Measurements from ENCODE around the gene YY1.
"Not testable (repeated sequence)": the region's sequence is repeated elsewhere in the genome, so short reads cannot be mapped to it uniquely, and the experiment has no call there.

The YY1 gene

DNA sequence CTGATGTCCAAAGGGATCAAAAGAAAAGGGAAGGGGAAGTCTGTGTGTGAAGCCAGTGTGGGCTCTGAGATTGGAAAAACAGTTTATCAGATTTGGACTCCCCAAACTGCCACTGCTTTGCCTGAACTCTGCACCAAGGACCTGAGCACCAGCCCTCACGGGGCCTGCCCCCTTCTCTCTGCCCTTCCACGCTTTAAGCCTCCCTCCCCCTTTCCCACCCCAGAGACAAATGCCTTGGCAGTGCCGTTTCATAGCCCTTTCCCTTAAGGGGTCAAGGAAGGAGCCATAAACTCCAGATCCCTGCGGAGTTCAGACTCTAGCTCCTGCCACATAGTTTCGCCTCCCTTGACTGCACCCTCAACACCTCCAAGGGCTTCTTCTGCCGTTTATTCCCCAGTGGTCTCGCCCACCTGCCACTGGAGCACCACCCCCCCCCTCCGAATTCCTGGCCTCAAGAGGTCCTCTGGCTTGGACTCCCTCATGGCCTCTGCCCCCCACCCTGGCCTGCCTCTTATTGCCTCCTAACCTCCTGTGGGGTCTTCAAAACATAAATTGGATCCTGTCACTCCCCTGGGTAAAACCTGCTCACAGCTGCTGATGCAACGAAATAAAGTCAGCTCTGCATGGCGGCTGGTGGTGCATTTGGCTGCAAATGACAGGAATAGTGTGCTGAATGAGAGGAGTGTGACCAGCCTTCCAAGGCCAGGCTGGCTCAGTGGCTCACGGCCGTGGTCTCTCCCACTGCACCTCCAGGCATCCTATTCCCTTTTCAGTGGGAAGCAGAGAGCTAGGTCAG, 48.5 kb downstream of the YY1 start:
- Histone ChIP-seq H2AK5ac (ENCODE audit: low read length, severe bottlenecking) (no peak overlapping the region), H2BK120ac (ENCODE audit: low read depth, low read length) (no peak overlapping the region), H3K4ac (ENCODE audit: low read depth in 1 of 2, low read length in 2 of 2) (no peak overlapping the region), H2AFZ (ENCODE audit: low read depth, low read length) (no peak overlapping the region), H2BK12ac (ENCODE audit: low read length in 2 of 2) (no peak overlapping the region), H2BK5ac (ENCODE audit: low read depth, low read length, poor library complexity, severe bottlenecking) (no peak overlapping the region), H3K79me1 (replicated peaks; ENCODE audit: low read length, poor library complexity, severe bottlenecking) (peaks cover 42% of the 10 kb centered on the region), H3K14ac (ENCODE audit: low read length in 2 of 2) (no peak overlapping the region), H3K9ac (ENCODE audit: low read length) (no peak overlapping the region), H3K4me1 (ENCODE audit: control insufficient read depth, insufficient read depth, low read depth, low read length) (peaks cover 44% of the 10 kb centered on the region), H2BK15ac (ENCODE audit: low read depth, poor library complexity, severe bottlenecking) (no peak overlapping the region), H4K91ac (ENCODE audit: low read length) (no peak overlapping the region), H3K23ac (ENCODE audit: low read length in 2 of 2) (no peak overlapping the region), H3K27me3 (ENCODE audit: control insufficient read depth in 1 of 2, insufficient read depth in 1 of 2, low read length in 2 of 2) (no peaks in the 10 kb centered on the region), H3K36me3 (ENCODE audit: control insufficient read depth in 1 of 2, insufficient read depth in 2 of 2, low read depth in 1 of 2, low read length in 2 of 2) (peaks cover 16 to 39% of the 10 kb centered on the region in 2 experiments), H3K27ac (ENCODE audit: low read length, poor library complexity, severe bottlenecking) (no peak overlapping the region), H3K9me3 (ENCODE audit: control insufficient read depth, low read length) (no peaks in the 10 kb centered on the region), H4K8ac (ENCODE audit: low read length) (no peak overlapping the region), H3K4me3 (ENCODE audit: insufficient read depth in 1 of 2, low read depth in 1 of 2, low read length in 2 of 2) (no peak overlapping the region), H3K4me2 (ENCODE audit: low read length, poor library complexity, severe bottlenecking) (no peak overlapping the region), H3K18ac (ENCODE audit: low read depth in 1 of 2, low read length in 2 of 2) (no peak overlapping the region)
- WGBS: 71% methylated on average over 9 of the region's 12 CpGs
- no peak for DNase-seq

- WGBS: 97% methylated on average over 7 of the region's 8 CpGs
- H2BK12ac ChIP-seq (ENCODE audit: low read length in 2 of 2); H4K8ac ChIP-seq (ENCODE audit: low read length); H4K91ac ChIP-seq (ENCODE audit: low read length); H2AK5ac ChIP-seq (ENCODE audit: low read length, severe bottlenecking); H3K9ac ChIP-seq (ENCODE audit: low read length); H3K18ac ChIP-seq (ENCODE audit: low read depth in 1 of 2, low read length in 2 of 2); H3K4me3 ChIP-seq (ENCODE audit: insufficient read depth in 1 of 2, low read depth in 1 of 2, low read length in 2 of 2); DNase-seq; H3K27me3 ChIP-seq (ENCODE audit: control insufficient read depth in 1 of 2, insufficient read depth in 1 of 2, low read length in 2 of 2); H3K23ac ChIP-seq (ENCODE audit: low read length in 2 of 2); H3K27ac ChIP-seq (ENCODE audit: low read length, poor library complexity, severe bottlenecking); H2AFZ ChIP-seq (ENCODE audit: low read depth, low read length); H3K4ac ChIP-seq (ENCODE audit: low read depth in 1 of 2, low read length in 2 of 2); H2BK120ac ChIP-seq (ENCODE audit: low read depth, low read length); H2BK5ac ChIP-seq (ENCODE audit: low read depth, low read length, poor library complexity, severe bottlenecking); H3K9me3 ChIP-seq (ENCODE audit: control insufficient read depth, low read length); H3K14ac ChIP-seq (ENCODE audit: low read length in 2 of 2); H3K4me2 ChIP-seq (ENCODE audit: low read length, poor library complexity, severe bottlenecking); H2BK15ac ChIP-seq (ENCODE audit: low read depth, poor library complexity, severe bottlenecking): not testable (repeated sequence)
- H3K36me3 ChIP-seq (ENCODE audit: control insufficient read depth in 1 of 2, insufficient read depth in 2 of 2, low read depth in 1 of 2, low read length in 2 of 2): peaks cover 18 to 42% of the 10 kb centered on the region in 2 experiments
- peaks cover 45% of the 10 kb centered on the region for H3K79me1 ChIP-seq (replicated peaks; ENCODE audit: low read length, poor library complexity, severe bottlenecking)
- H3K4me1 ChIP-seq (ENCODE audit: control insufficient read depth, insufficient read depth, low read depth, low read length): peaks cover 44% of the 10 kb centered on the region
Measured at GRCh38 chr14:100287998-100288295, 49.0 kb downstream of the YY1 start.

GRCh38 chr14:100288382-100289185, 49.6 kb downstream of the YY1 start:
- H2BK120ac ChIP-seq (ENCODE audit: low read depth, low read length): no peak overlapping the region
- no peak overlapping the region for H4K91ac ChIP-seq (ENCODE audit: low read length)
- no peak overlapping the region for H3K14ac ChIP-seq (ENCODE audit: low read length in 2 of 2)

DNA sequence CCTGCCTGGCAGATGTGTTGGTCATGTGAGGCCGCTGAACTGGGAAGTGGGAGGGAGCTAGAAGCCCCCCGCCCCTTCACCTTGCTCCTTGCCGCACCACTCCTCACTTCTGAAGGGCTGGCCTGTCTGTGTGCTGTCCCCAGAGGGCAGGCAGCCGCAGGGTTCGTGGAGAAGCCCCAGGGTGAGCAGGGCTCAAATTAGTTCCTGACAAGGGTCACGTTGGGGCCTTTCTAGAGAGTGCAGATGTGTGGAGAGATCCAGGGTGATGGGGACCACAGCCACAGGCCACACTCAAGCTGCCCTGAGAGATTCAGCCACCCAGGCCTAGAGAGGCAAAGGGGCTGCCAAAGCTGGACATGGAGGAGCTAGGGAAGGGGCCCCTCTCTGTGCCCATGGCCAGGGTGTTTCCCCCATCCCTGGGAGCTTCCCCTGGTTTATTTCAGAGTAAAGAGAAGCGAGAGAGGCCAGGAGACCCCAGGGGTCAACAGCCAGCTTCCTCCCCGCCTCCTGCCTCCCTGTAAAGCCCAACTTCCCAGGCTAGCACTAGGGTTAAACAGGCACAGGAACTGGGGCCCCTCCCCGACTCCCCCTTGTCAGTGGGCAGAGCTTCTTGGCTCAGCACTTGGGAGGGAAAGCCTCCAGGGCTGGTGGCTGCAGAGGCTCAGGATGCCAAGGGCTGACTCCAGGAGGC, 51.1 kb downstream of the YY1 start:
- H2BK12ac ChIP-seq (ENCODE audit: low read length in 2 of 2): peak overlapping the region in 1 of 2 experiments; percentile 61
- H3K4me1 ChIP-seq (ENCODE audit: control insufficient read depth, insufficient read depth, low read depth, low read length): peaks cover 47% of the 10 kb centered on the region
- no peak overlapping the region for H3K4ac ChIP-seq (ENCODE audit: low read depth in 1 of 2, low read length in 2 of 2)
- H2BK15ac ChIP-seq (ENCODE audit: low read depth, poor library complexity, severe bottlenecking): peak overlapping the region; percentile 31
- no peaks in the 10 kb centered on the region for H3K9me3 ChIP-seq (ENCODE audit: control insufficient read depth, low read length)
- no peak overlapping the region for H2BK120ac ChIP-seq (ENCODE audit: low read depth, low read length)
- no peak for DNase-seq
- H3K27ac ChIP-seq (ENCODE audit: low read length, poor library complexity, severe bottlenecking): no peak overlapping the region
- H3K27me3 ChIP-seq (ENCODE audit: control insufficient read depth in 1 of 2, insufficient read depth in 1 of 2, low read length in 2 of 2): no peaks in the 10 kb centered on the region
- H2AK5ac ChIP-seq (ENCODE audit: low read length, severe bottlenecking): no peak overlapping the region
- no peak overlapping the region for H3K9ac ChIP-seq (ENCODE audit: low read length)
- no peak overlapping the region for H3K14ac ChIP-seq (ENCODE audit: low read length in 2 of 2)
- H2BK5ac ChIP-seq (ENCODE audit: low read depth, low read length, poor library complexity, severe bottlenecking): no peak overlapping the region
- no peak overlapping the region for H3K4me2 ChIP-seq (ENCODE audit: low read length, poor library complexity, severe bottlenecking)
- no peak overlapping the region for H3K23ac ChIP-seq (ENCODE audit: low read length in 2 of 2)
- peak overlapping the region; percentile 23 to 54 for H3K18ac ChIP-seq (ENCODE audit: low read depth in 1 of 2, low read length in 2 of 2)
- H3K79me1 ChIP-seq (replicated peaks; ENCODE audit: low read length, poor library complexity, severe bottlenecking): peaks cover 47% of the 10 kb centered on the region
- peaks cover 18 to 46% of the 10 kb centered on the region in 2 experiments for H3K36me3 ChIP-seq (ENCODE audit: control insufficient read depth in 1 of 2, insufficient read depth in 2 of 2, low read depth in 1 of 2, low read length in 2 of 2)
- H4K91ac ChIP-seq (ENCODE audit: low read length): no peak overlapping the region
- WGBS: 56% methylated on average over 8 of the region's 9 CpGs
- H4K8ac ChIP-seq (ENCODE audit: low read length): no peak overlapping the region
- no peak overlapping the region for H2AFZ ChIP-seq (ENCODE audit: low read depth, low read length)
- no peak overlapping the region for H3K4me3 ChIP-seq (ENCODE audit: insufficient read depth in 1 of 2, low read depth in 1 of 2, low read length in 2 of 2)

More at GRCh38 chr14:100288382-100289185, 49.6 kb downstream of the YY1 start:
- 88% methylated on average over 12 of the region's 12 CpGs for WGBS
- H4K8ac ChIP-seq (ENCODE audit: low read length): no peak overlapping the region
- H2BK5ac ChIP-seq (ENCODE audit: low read depth, low read length, poor library complexity, severe bottlenecking): no peak overlapping the region
- H3K9ac ChIP-seq (ENCODE audit: low read length): no peak overlapping the region
- H3K4me3 ChIP-seq (ENCODE audit: insufficient read depth in 1 of 2, low read depth in 1 of 2, low read length in 2 of 2): no peak overlapping the region
- no peak overlapping the region for H3K18ac ChIP-seq (ENCODE audit: low read depth in 1 of 2, low read length in 2 of 2)
- H3K4ac ChIP-seq (ENCODE audit: low read depth in 1 of 2, low read length in 2 of 2): no peak overlapping the region
- H2BK15ac ChIP-seq (ENCODE audit: low read depth, poor library complexity, severe bottlenecking): no peak overlapping the region
- peaks cover 18 to 45% of the 10 kb centered on the region in 2 experiments for H3K36me3 ChIP-seq (ENCODE audit: control insufficient read depth in 1 of 2, insufficient read depth in 2 of 2, low read depth in 1 of 2, low read length in 2 of 2)
- DNase-seq: no peak
- H2BK12ac ChIP-seq (ENCODE audit: low read length in 2 of 2): no peak overlapping the region
- no peak overlapping the region for H3K23ac ChIP-seq (ENCODE audit: low read length in 2 of 2)
- no peak overlapping the region for H2AK5ac ChIP-seq (ENCODE audit: low read length, severe bottlenecking)
- no peaks in the 10 kb centered on the region for H3K9me3 ChIP-seq (ENCODE audit: control insufficient read depth, low read length)
- H3K4me2 ChIP-seq (ENCODE audit: low read length, poor library complexity, severe bottlenecking): no peak overlapping the region
- no peak overlapping the region for H3K27ac ChIP-seq (ENCODE audit: low read length, poor library complexity, severe bottlenecking)
- no peaks in the 10 kb centered on the region for H3K27me3 ChIP-seq (ENCODE audit: control insufficient read depth in 1 of 2, insufficient read depth in 1 of 2, low read length in 2 of 2)
- peaks cover 47% of the 10 kb centered on the region for H3K4me1 ChIP-seq (ENCODE audit: control insufficient read depth, insufficient read depth, low read depth, low read length)
- H3K79me1 ChIP-seq (replicated peaks; ENCODE audit: low read length, poor library complexity, severe bottlenecking): peaks cover 50% of the 10 kb centered on the region
- no peak overlapping the region for H2AFZ ChIP-seq (ENCODE audit: low read depth, low read length)

All from mesenchymal stem cell (in vitro differentiated cells and primary cell).